HCT116 (cell line): ENCODE data around the gene ZNF473. TPM values are rescaled to one million over a fixed set of nuclear protein-coding genes. Genes with fewer than 3 reads are reported as not detected.

Experiments
- ATAC-seq: fragments of 200-7000 bp; cut with Tn5 transposase; 2 replicates; pipeline ENCODE4 v1.9.1; 2020; ENCODE audit warnings: mild to moderate bottlenecking, moderate library complexity
- BruUV-seq: library from RNA; stranded (reverse); fragments of 400-500 nt; replicated peaks from 2 replicates; lab custom pipeline; 2021; lab: Mats Ljungman, UMichigan
- CTCF ChIA-PET: fragments of 300-600 bp; sonication (Branson Sonifier 250); formaldehyde crosslinking; loops from one replicate; lab custom pipeline; 2021; ENCODE audit warnings: antibody characterized with exemption; lab: Charles Lee
- POLR2A ChIA-PET: fragments of 300-600, 350-600 bp; sonication (Branson Sonifier 250); formaldehyde crosslinking; loops from one replicate; lab custom pipeline; 2021; ENCODE audit warnings: antibody characterized with exemption; lab: Charles Lee
- RAD21 ChIA-PET, 2 experiments: fragments of 300-600 bp; sonication (Branson Sonifier 250); formaldehyde crosslinking; loops; one replicate each; lab custom pipeline; 2023; ENCODE audit warnings: low total read pairs in 2 of 2; ENCODE audit not compliant: uncharacterized antibody in 2 of 2, unreplicated experiment in 2 of 2, low non-redundant PET in 1 of 2; lab: Charles Lee
- DNase-seq: peaks from one replicate; pipeline ENCODE4 v3.0.0-alpha.2; 2010; ENCODE audit warnings: low read depth, low spot score
- H2AFZ ChIP-seq: fragments of 200-600 bp; shearing (Covaris generic), sonication (generic); 2 replicates; pipeline ENCODE4 v1.6.1; 2017; ENCODE audit warnings: low read depth, mixed run types, mixed read lengths, antibody characterized with exemption, low read length; ENCODE audit not compliant: poor library complexity, severe bottlenecking
- H3K27ac ChIP-seq: 2 replicates; pipeline ENCODE4 v1.5.1; 2012; ENCODE audit warnings: low read depth, low read length
- H3K27me3 ChIP-seq: fragments of 200-600 bp; sonication (generic); 2 replicates; pipeline ENCODE4 v1.6.1; 2016; ENCODE audit warnings: mixed run types, low read length, mixed read lengths; ENCODE audit not compliant: insufficient read depth
- H3K36me3 ChIP-seq, 2 experiments: fragments of 200-500 bp in 1 of 2; fragments of 200-600 bp in 1 of 2; sonication (Bioruptor generic) in 1 of 2; sonication (generic) in 1 of 2; 2 replicates each; pipeline versions ENCODE4 v1.5.1 to v1.6.1; 2014 to 2016; ENCODE audit warnings: low read length in 2 of 2, inconsistent platforms in 1 of 2, mixed read lengths in 1 of 2, mixed run types in 1 of 2; ENCODE audit not compliant: insufficient read depth in 2 of 2, control insufficient read depth in 1 of 2
- H3K4me1 ChIP-seq, 2 experiments: fragments of 200-600 bp in 1 of 2; sonication (generic) in 1 of 2; 2 replicates each; pipeline versions ENCODE4 v1.5.1 to v1.6.1; 2012 to 2017; ENCODE audit warnings: low read length in 2 of 2, inconsistent platforms in 1 of 2, mild to moderate bottlenecking in 1 of 2, mixed read lengths in 1 of 2, mixed run types in 1 of 2, moderate library complexity in 1 of 2; ENCODE audit not compliant: insufficient read depth in 2 of 2, control insufficient read depth in 1 of 2
- H3K4me2 ChIP-seq: fragments of 200-600 bp; sonication (generic); 2 replicates; pipeline ENCODE4 v1.6.1; 2017; ENCODE audit warnings: mixed run types, low read length, mixed read lengths
- H3K4me3 ChIP-seq, 2 experiments: fragments of 200-600 bp in 1 of 2; sonication (generic) in 1 of 2; replicated peaks in 1 of 2; 2 replicates each; pipeline ENCODE4 v1.5.1; 2011 to 2016; ENCODE audit warnings: low read length in 2 of 2, control low read depth in 1 of 2, low read depth in 1 of 2, mild to moderate bottlenecking in 1 of 2, mixed read lengths in 1 of 2, mixed run types in 1 of 2
- H3K79me2 ChIP-seq: fragments of 200-600 bp; sonication (generic); 2 replicates; pipeline ENCODE4 v1.6.1; 2017; ENCODE audit warnings: mild to moderate bottlenecking, mixed run types, low read length, moderate library complexity, mixed read lengths; ENCODE audit not compliant: insufficient read depth
- H3K9ac ChIP-seq: fragments of 200-600 bp; sonication (generic); 2 replicates; pipeline ENCODE4 v1.6.1; 2016; ENCODE audit warnings: low read length, mixed read lengths
- H3K9me2 ChIP-seq: fragments of 200-600 bp; sonication (generic), shearing (Covaris generic); 2 replicates; pipeline ENCODE4 v1.6.1; 2017; ENCODE audit warnings: mixed run types, mild to moderate bottlenecking, moderate library complexity; ENCODE audit not compliant: insufficient read depth
- H3K9me3 ChIP-seq, 2 experiments: fragments of 200-500 bp in 1 of 2; fragments of 200-600 bp in 1 of 2; sonication (Bioruptor generic) in 1 of 2; sonication (generic) in 1 of 2; 2 replicates each; pipeline ENCODE4 v1.6.1; 2014 to 2017; ENCODE audit warnings: low read length in 2 of 2, mixed read lengths in 2 of 2, inconsistent platforms in 1 of 2, low read depth in 1 of 2, mild to moderate bottlenecking in 1 of 2, mixed run types in 1 of 2, moderate library complexity in 1 of 2; ENCODE audit not compliant: control insufficient read depth in 1 of 2, insufficient read depth in 1 of 2
- H4K20me1 ChIP-seq: fragments of 200-600 bp; sonication (generic), shearing (Covaris generic); 2 replicates; pipeline ENCODE4 v1.6.1; 2017; ENCODE audit warnings: mixed run types, mild to moderate bottlenecking, moderate library complexity; ENCODE audit not compliant: insufficient read depth
- CBX3 ChIP-seq: IDR thresholded peaks from 2 replicates; pipeline ENCODE4 v1.6.1; 2012; ENCODE audit warnings: low read depth
- CEBPB ChIP-seq: IDR thresholded peaks from 2 replicates; pipeline ENCODE4 v1.6.1; 2012; ENCODE audit warnings: low read depth
- EZH2 ChIP-seq: fragments of 200-600 bp; sonication (generic); IDR thresholded peaks from 2 replicates; pipeline ENCODE4 v1.6.1; 2017; ENCODE audit warnings: antibody characterized with exemption, mixed run types
- EZH2phosphoT487 ChIP-seq: fragments of 200-600 bp; IDR thresholded peaks from 2 replicates; pipeline ENCODE4 v1.6.1; 2018; ENCODE audit warnings: antibody characterized with exemption, borderline replicate concordance
- FOSL1 ChIP-seq: IDR thresholded peaks from 2 replicates; pipeline ENCODE4 v1.6.1; 2012; ENCODE audit warnings: low read depth
- JUND ChIP-seq: IDR thresholded peaks from 2 replicates; pipeline ENCODE4 v1.6.1; 2012
- POLR2A ChIP-seq: IDR thresholded peaks from 2 replicates; pipeline ENCODE4 v1.7.0; 2011; ENCODE audit warnings: borderline replicate concordance; ENCODE audit not compliant: insufficient read depth, insufficient read length; ENCODE audit errors: extremely low read depth
- RAD21 ChIP-seq: IDR thresholded peaks from 2 replicates; pipeline ENCODE4 v1.6.1; 2012; ENCODE audit warnings: low read depth, mild to moderate bottlenecking
- SIN3A ChIP-seq: IDR thresholded peaks from 2 replicates; pipeline ENCODE4 v1.6.1; 2012; ENCODE audit warnings: low read depth
- SP1 ChIP-seq: IDR thresholded peaks from 2 replicates; pipeline ENCODE4 v1.6.1; 2012; ENCODE audit warnings: low read depth
- TCF7L2 ChIP-seq: IDR thresholded peaks from 2 replicates; pipeline ENCODE4 v1.7.0; 2011; ENCODE audit warnings: borderline replicate concordance, inconsistent platforms; ENCODE audit not compliant: insufficient read depth, insufficient read length; ENCODE audit errors: extremely low read depth
- YY1 ChIP-seq: IDR thresholded peaks from 2 replicates; pipeline ENCODE4 v1.6.1; 2011; ENCODE audit warnings: low read length, low read depth, moderate library complexity, mild to moderate bottlenecking; ENCODE audit not compliant: insufficient replicate concordance; ENCODE audit errors: extremely low read depth
- ZFX ChIP-seq: fragments of 450-650 bp; IDR thresholded peaks from 2 replicates; pipeline ENCODE4 v1.6.1; 2017
- ZNF274 ChIP-seq: fragments of 200-500 bp; sonication (Bioruptor generic); IDR thresholded peaks from 2 replicates; pipeline ENCODE4 v1.6.1; 2014; ENCODE audit warnings: mild to moderate bottlenecking, low read depth, low read length, inconsistent platforms
- intact Hi-C: fragments of 100-400 bp; cut with micrococcal nuclease; formaldehyde crosslinking; loops from 2 replicates; pipeline ENCODE4 v1.10.0; 2022
- total RNA-seq: library from RNA; stranded (reverse); gene quantifications from one replicate; pipeline ENCODE4 v1.2.1, GENCODE V29; 2021; ENCODE audit not compliant: unreplicated experiment
- TF ChIP-seq, protein P1 (sequence below): IDR thresholded peaks from 2 replicates; pipeline ENCODE4 v1.6.1; 2012
- TF ChIP-seq, protein P2 (sequence below): IDR thresholded peaks from 2 replicates; pipeline ENCODE4 v1.6.1; 2012; ENCODE audit warnings: low read depth

ZNF473 gene
- total RNA-seq, 1 experiment from 2014 or later: 19.8 TPM

DNA sequence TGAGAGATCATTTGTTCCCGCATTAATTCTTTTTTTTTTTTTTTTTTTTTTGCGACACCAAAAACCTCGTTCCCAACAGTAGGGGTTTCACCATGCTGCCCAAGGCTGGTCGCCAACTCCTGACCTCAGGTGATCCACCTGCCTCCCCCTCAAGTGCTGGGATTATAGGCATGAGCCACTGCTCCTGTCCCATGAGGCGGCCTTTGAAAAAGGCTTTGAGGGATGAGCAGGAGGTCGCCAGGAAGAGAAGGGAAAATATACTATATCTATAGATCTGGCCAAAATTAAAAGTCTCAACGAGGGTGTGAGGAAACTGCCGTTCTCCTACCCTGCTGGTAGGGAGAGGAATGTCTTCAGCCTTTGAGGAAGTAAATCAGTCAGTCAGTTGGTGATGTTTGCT is 26.2 kb downstream of the ZNF473 start:
- Histone ChIP-seq H3K9me2 (no peaks in the 10 kb centered on the region), H3K27me3 (no peaks in the 10 kb centered on the region), H3K4me1 (no peaks in the 10 kb centered on the region), H3K9me3 (peaks cover 7 to 16% of the 10 kb centered on the region in 2 experiments; a peak in 2 of 4 replicates), H2AFZ (no peak overlapping the region), H3K4me3 (no peak overlapping the region), H3K4me2 (no peak overlapping the region), H4K20me1 (no peaks in the 10 kb centered on the region), H3K27ac (no peak overlapping the region), H3K79me2 (no peaks in the 10 kb centered on the region), H3K9ac (no peak overlapping the region), H3K36me3 (peaks cover 4 to 13% of the 10 kb centered on the region in 2 experiments; a peak in 2 of 4 replicates)
- TF ChIP-seq FOSL1: no peak
- no peak for TF ChIP-seq RAD21
- no peak for TF ChIP-seq JUND
- TF ChIP-seq ZFX: no peak
- no peak for TF ChIP-seq SP1
- no peak for TF ChIP-seq CBX3
- TF ChIP-seq, protein P1, sequence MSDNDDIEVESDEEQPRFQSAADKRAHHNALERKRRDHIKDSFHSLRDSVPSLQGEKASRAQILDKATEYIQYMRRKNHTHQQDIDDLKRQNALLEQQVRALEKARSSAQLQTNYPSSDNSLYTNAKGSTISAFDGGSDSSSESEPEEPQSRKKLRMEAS: no peak
- no peak for TF ChIP-seq TCF7L2
- TF ChIP-seq SIN3A: no peak
- TF ChIP-seq CEBPB: no peak
- TF ChIP-seq POLR2A: no peak
- TF ChIP-seq EZH2: no peak
- TF ChIP-seq ZNF274: no peak
- TF ChIP-seq, protein P2, sequence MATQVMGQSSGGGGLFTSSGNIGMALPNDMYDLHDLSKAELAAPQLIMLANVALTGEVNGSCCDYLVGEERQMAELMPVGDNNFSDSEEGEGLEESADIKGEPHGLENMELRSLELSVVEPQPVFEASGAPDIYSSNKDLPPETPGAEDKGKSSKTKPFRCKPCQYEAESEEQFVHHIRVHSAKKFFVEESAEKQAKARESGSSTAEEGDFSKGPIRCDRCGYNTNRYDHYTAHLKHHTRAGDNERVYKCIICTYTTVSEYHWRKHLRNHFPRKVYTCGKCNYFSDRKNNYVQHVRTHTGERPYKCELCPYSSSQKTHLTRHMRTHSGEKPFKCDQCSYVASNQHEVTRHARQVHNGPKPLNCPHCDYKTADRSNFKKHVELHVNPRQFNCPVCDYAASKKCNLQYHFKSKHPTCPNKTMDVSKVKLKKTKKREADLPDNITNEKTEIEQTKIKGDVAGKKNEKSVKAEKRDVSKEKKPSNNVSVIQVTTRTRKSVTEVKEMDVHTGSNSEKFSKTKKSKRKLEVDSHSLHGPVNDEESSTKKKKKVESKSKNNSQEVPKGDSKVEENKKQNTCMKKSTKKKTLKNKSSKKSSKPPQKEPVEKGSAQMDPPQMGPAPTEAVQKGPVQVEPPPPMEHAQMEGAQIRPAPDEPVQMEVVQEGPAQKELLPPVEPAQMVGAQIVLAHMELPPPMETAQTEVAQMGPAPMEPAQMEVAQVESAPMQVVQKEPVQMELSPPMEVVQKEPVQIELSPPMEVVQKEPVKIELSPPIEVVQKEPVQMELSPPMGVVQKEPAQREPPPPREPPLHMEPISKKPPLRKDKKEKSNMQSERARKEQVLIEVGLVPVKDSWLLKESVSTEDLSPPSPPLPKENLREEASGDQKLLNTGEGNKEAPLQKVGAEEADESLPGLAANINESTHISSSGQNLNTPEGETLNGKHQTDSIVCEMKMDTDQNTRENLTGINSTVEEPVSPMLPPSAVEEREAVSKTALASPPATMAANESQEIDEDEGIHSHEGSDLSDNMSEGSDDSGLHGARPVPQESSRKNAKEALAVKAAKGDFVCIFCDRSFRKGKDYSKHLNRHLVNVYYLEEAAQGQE: no peak
- no peak for TF ChIP-seq YY1
- TF ChIP-seq EZH2phosphoT487: no peak
- BruUV-seq: no TSS peak
- RAD21 ChIA-PET: no interaction called here
- CTCF ChIA-PET: no interaction called here
- POLR2A ChIA-PET: no interaction called here
- DNase-seq (no peak), ATAC-seq (no peak)
- intact Hi-C loops: no loop called here
